Epithelial cell of proximal tubule (primary cell): ENCODE results near the gene GPC3. TPM values are rescaled to one million over a fixed set of nuclear protein-coding genes. Genes with fewer than 3 reads are reported as not detected.

Experiments used
- DNase-seq: peaks from one replicate; pipeline ENCODE4 v3.0.0-alpha.2; 2011; ENCODE audit warnings: low read depth
- H3K4me3 ChIP-seq: 2 replicates; pipeline ENCODE4 v1.5.1; 2011; ENCODE audit warnings: low read depth, mild to moderate bottlenecking, low read length
- total RNA-seq: library from RNA; depleted of rRNA; stranded (reverse); fragments of >200 nt; gene quantifications from 2 replicates; pipeline ENCODE4 v1.2.3, GENCODE V29; 2015
- TF ChIP-seq, protein P1 (sequence below): conservative IDR thresholded peaks from 2 replicates; pipeline ENCODE4 v1.5.1; 2012; ENCODE audit warnings: low read depth, mild to moderate bottlenecking, low read length

Gene GPC3
- total RNA-seq, 1 donor from 2014 or later, result 3.3 TPM

- H3K4me3 ChIP-seq, result no peak overlapping the region
- no peak for DNase-seq
- TF ChIP-seq, protein P1, sequence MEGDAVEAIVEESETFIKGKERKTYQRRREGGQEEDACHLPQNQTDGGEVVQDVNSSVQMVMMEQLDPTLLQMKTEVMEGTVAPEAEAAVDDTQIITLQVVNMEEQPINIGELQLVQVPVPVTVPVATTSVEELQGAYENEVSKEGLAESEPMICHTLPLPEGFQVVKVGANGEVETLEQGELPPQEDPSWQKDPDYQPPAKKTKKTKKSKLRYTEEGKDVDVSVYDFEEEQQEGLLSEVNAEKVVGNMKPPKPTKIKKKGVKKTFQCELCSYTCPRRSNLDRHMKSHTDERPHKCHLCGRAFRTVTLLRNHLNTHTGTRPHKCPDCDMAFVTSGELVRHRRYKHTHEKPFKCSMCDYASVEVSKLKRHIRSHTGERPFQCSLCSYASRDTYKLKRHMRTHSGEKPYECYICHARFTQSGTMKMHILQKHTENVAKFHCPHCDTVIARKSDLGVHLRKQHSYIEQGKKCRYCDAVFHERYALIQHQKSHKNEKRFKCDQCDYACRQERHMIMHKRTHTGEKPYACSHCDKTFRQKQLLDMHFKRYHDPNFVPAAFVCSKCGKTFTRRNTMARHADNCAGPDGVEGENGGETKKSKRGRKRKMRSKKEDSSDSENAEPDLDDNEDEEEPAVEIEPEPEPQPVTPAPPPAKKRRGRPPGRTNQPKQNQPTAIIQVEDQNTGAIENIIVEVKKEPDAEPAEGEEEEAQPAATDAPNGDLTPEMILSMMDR, result no peak
Observed at GRCh38 chrX:133640161-133641015, 345.0 kb downstream of the GPC3 start.

- DNase-seq, result no peak
- TF ChIP-seq, protein P1, result no peak
- H3K4me3 ChIP-seq, result no peak overlapping the region
Observed at GRCh38 chrX:133639726-133640125, 345.7 kb downstream of the GPC3 start.

DNA sequence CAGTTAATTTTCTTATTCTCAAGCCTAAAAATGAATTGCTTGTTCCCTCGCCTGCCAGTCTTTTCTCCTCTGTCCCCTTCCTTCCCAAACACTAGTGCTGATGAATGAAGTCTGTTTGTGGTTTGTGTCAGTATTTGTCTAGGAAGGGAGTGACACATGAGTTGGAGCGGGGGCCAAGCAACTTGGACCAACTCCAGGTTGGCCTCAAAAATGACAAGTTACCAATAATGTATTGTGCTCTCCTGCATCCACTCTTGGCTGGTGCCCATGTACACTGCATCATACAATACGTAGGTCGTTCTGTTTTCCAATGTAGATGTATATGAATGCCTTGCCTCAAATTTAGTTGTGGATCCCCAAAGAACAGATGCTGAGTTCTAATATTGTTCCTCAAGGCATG, 347.1 kb downstream of the GPC3 start:
- TF ChIP-seq, protein P1, result no peak
- no peak overlapping the region for H3K4me3 ChIP-seq
- DNase-seq, result no peak

- H3K4me3 ChIP-seq, result no peak overlapping the region
- no peak for DNase-seq
- TF ChIP-seq, protein P1, result no peak
Observed at GRCh38 chrX:133637765-133638164, 347.6 kb downstream of the GPC3 start.

DNA sequence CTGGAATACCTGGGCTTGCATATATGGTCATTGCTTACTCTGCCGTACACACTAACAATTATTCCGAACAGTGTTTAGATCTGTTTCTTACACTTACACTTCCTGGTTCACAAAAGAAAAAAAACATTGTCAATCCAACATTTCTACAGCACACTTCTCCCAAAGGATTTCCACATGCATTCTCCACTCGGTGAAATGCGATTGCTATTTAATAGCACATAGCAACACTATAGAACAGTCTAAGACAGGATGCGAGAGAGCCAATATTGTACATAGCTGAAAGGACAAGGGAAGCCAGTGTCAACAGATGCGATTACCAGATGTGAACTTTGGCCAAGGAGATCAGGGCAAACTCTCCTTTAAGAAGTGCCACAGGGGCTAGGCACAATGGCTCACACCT, 349.4 kb downstream of the GPC3 start:
- no peak for DNase-seq
- no peak overlapping the region for H3K4me3 ChIP-seq
- TF ChIP-seq, protein P1, result no peak

DNA sequence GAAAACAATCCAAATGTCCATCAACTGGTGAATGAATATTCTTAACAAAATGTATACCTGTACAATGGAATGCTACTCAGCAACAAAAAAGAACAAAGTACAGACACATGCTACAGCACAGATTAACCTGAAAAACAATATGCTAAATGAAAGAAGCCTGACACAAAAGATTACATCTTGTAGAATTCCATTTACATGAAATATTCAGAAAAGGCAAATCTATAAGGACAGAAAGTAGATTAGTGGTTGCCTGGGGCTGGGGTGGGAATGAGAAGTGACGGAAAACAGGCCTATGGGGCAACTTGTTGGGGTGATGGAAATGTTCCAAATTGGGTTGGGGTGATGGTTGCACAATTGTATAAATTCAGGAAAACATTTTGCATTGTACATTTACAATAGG, 351.0 kb downstream of the GPC3 start:
- H3K4me3 ChIP-seq, result no peak overlapping the region
- TF ChIP-seq, protein P1, result no peak
- no peak for DNase-seq

DNA sequence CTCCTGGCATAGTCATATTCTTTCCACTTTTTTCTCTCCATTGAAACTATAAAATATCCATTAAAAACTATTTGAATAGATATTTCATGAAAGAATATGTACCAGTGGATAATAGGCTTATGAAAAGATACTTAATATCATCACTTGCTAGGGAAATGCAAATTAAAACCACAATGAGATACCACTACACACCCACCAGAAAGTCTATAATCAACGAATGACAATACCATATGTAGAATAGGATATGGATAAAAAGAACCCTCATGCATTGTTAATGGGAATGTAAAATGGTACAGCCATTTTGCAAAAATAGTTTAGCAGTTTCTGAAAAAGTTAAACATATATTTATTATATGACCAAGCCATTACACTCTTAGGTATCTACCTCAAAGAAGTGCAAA, 351.4 kb downstream of the GPC3 start:
- H3K4me3 ChIP-seq, result no peak overlapping the region
- TF ChIP-seq, protein P1, result no peak
- DNase-seq, result no peak
